GM18505 (cell line): Measurements from ENCODE around the gene XRCC1.
"Not testable (repeated sequence)": the region's sequence is repeated elsewhere in the genome, so short reads cannot be mapped to it uniquely, and the experiment has no call there.

Experiments used
- ATAC-seq: cut with Tn5 transposase; IDR thresholded peaks from one replicate; pipeline ENCODE4 v1.9.1; 2021; ENCODE audit not compliant: unreplicated experiment
- POLR2A ChIP-seq: IDR thresholded peaks from 4 replicates; pipeline ENCODE4 v1.6.1; 2011; ENCODE audit warnings: borderline replicate concordance; ENCODE audit not compliant: insufficient read depth, insufficient read length; ENCODE audit errors: extremely low read depth

Gene XRCC1

DNA sequence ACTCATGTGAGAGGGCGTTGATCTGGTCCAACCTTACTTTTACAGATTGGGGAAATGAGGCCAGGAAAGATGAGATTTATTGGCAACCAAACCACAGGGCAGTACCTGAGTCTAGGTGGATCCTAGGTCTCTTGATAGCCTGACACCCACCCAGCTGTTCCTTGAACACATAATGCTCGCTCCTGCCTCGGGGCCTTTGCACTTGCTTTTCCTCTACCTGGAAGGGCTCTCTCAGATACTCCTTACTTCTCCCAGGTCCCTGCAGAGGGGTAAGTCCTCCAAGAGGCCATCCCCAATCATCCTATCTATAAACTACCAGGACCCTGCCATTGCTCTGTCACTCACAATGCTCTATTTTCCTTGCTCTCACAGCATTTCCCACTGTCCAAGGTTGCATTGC is 34.9 kb downstream of the XRCC1 start:
- no peak for TF ChIP-seq POLR2A
- ATAC-seq, result no peak

DNA sequence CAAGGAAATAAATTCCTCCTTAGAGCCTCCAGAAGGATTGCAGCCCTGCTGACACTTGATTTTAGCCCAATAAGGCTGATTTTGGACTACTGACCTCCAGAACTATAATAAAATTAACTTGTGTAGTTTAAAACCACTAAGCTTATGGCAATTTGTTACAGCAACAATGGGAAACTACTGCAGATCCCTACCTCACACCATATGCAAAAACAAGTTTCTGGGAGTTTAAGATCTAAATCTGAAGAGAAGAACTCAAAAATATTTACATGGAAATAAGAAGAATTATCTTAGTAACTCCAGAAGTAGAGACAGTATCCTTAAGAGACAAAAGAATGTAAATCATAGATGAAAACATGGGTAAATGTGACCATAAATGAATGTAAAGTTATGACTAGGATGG is 36.4 kb downstream of the XRCC1 start:
- TF ChIP-seq POLR2A, result no peak
- ATAC-seq, result no peak

DNA sequence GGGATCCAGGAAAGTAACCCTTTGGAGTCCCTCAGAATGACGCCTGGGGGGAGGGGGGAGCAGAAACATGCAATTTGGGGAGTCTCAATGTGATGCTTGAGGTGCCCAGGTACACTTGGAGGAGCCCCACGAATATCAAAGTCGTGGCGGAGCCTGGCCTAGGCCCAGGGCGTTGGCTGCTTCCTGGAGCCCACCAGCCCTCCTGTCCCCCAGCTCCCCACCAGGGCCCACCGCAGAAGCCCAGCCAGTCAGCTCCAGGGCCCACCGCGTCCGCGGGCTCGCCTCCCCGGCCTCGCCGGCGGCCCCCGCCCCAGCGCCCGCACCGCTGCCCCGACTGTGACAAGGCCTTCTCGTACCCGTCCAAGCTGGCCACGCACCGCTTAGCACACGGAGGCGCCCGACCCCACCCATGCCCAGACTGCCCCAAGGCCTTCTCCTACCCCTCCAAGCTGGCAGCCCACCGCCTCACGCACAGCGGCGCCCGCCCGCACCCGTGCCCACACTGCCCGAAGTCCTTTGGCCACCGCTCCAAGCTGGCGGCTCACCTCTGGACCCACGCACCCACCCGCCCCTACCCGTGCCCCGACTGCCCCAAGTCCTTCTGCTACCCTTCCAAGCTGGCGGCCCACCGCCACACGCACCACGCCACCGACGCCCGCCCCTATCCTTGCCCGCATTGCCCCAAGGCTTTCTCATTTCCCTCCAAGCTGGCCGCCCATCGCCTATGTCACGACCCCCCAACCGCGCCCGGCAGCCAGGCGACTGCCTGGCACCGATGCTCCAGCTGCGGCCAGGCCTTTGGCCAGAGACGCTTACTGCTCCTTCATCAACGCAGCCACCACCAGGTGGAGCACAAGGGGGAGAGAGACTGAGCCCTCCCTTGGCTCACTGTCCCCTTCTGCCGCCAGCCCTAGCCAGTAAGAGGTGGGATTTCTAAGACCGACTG is 40.2 kb downstream of the XRCC1 start:
- no peak for ATAC-seq
- no peak for TF ChIP-seq POLR2A

DNA sequence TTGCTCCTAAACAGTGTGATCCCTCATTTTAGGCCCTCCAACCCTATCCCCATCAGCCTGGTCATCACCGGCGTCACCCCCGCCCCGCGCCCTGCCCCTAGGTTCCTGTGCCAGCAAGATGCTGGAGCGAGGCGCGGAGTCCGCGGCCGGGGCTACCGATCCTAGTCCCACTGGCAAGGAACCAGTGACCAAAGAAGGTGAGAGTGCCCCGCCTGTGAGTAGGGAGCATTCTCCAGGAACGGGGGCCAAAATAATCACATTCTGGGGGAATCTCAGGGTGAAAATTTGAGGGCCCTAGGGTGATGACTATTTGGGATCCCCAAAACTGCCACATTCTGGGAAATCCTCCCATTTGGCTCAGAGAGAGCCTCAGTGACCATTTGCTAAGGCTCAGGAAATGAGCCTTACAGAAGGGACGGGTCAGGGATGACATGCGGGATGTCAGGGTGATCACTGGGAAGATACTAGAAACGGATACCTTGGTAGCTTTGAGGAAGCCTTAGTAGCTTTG is 41.0 kb downstream of the XRCC1 start:
- ATAC-seq, result no peak
- no peak for TF ChIP-seq POLR2A

DNA sequence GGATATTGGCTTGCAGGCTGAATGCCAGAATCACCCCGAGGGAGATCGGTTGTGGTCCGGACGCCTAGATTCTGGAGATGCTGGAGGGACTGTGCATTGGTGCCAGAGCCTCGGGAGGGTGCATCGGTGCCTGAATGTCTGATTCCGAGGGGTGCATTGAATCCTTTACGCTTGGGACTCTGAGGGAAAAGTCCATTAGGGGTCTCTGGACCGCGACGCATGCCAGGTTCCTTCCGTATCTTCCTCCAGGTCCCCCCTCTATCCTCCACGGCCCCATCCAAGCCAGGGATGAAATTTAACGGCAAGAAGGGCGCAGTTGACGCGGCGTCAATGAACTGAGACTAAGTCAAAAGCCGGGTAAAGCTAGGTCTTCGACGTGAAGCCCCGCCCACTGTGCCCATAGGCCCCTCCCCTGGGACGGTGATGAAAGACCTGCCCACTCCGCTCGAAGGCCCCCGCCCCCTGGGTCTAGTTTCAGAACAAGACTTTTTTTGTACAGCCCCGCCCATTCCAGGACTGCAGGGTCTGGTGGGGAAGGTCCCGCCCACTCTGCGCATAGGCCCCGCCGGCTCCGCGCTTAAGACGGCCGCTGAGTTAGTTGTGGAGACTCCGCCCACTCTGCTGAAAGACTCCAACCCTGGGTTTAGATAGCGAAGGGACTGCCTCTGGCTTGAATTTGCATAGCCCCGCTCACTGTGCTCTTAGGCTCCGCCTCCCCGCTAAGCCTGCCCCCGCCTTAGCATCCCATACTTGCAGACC is 41.6 kb downstream of the XRCC1 start:
- TF ChIP-seq POLR2A, result no peak
- peak; percentile 52 for ATAC-seq

DNA sequence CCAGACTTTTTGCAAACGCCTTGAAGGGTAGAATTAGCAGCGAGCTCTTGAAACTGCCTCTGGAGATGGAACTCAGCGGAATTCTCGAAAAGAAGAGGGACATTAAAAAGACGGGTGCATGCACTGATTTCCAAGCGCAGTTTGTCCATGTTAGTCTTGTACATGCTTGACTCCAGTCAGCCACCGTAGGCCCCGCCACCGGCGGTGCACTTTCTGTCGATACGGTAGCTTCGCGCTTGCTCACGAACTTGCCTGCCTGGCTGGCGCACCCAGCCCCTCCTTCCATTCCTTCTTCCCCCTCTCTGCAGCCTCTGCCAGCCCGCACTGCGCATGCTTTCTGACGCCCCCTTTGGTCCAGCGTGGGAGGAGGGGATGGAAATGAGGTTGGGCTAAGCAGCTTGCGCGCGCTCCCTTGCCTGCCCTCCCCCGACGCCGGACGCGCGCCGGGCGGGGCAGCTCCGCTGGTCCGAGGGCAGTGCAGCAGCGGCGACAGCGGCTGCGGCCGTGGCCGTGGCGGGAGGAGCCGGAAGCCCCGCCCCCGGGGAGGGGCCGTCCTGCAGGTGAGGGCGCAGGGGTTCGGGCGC is 42.3 kb downstream of the XRCC1 start, which contains the start of gene ZNF575:
ZNF575 (plus strand) TSS at position 227 of the 584 bp plus-strand sequence. CDS start 1,235 bp downstream, outside the sequence.
- ATAC-seq, result peak; percentile 54
- TF ChIP-seq POLR2A, result peak; percentile 58

DNA sequence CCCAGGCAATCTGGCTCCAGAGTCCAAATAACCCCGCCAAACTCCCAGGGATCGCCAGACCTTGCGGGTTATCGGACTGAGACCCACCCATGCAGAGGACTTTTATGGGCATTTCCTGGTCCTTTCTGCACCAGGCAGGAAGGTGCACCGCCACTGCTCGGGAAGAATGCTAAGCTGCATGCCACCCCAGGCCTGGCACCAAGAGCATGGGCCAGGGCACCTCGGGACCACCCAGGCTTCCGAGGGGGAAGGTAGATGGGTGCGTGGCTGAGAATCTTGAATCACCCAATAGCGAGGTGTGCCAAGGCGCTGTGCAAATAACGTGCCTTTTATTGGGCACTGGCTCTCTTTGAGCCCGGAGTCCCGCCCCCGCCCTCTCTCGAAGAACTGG is 42.8 kb downstream of the XRCC1 start:
- ATAC-seq, result no peak
- TF ChIP-seq POLR2A, result no peak

DNA sequence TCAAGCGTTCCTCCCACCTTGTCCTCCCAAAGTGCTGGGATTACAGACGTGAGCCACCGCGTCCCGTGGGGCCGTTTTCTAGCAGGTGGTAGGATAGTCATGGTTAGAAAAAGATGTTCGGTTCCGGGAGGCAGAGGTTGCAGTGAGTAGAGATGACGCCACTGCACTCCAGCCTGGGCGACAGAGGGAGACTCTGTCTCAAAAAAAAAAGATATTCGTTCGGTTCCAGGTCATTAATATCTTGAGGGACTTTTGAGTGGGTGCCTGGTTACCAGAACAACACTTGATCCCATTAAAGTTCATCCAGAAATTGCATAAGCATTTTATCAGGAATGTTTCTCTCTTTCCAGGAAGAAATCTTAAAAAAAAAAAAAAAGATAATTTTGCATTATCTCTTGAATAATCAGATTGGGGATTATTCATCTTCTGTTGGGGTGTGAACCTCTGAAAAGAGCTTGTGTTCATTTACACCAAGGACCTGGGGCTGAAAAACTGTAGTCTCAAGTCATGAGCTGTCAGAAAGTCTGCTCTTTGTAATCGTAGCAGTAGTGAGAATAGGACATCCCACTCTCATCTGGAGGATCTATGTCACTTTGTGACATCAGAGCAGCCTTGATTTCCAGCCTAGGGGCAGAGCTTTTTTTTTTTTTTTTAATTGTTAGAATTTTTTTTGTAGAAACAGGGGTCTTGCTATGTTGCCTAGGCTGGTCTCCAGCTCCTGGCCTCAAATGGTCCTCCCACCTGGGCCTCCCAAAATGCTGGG is 47.3 kb downstream of the XRCC1 start:
- no peak for ATAC-seq
- no peak for TF ChIP-seq POLR2A

DNA sequence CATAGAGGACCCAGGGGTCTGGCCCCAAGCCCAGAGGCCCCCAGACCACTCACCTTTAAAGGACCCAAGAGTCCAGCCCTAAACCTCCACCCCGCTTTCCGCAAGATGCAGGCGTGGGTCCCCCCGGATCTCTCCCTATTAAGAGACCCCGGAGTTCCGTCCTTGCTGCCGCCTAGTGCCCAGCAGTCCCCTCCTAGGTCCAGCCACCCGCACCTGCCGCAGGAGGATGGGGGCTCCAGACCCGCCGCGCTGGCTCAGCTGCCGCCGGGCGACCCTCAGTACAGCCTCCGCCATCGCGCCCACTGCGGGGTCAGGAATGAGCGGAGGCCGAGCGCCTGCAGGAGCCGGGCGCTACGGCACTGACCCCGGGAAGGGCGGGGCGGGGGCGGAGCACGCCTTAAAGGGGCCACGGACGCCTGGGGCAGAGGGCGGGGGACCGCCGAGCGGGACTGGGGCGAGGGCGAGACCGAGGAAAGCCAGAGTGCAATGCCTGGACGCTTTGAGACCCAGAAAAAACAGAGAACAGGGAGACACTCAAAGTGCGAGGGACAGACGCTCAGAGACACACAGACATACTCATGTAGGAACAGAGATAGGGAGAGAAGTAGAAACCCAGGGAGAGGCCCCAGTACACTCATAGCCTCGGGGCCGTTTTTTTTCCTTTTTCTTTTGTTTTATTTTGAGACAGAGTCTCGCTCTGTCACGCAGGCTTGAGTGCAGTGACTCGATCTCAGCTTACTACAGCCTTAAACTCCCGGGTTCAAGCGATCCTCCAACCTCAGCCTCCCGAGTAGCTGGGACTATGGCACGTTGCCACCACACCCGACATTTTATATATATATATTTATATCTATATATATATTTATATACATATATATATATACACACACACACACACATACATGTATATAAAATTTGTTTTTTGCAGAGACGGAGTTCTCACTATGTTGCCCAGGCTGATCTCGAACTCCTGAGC is 48.2 kb downstream of the XRCC1 start, which contains the start of gene ETHE1:
ETHE1 (minus strand) TSS at position 318 of the 976 bp plus-strand sequence; CDS start at position 294, 24 bp downstream.
- TF ChIP-seq POLR2A, result peak; percentile 88
- peak; percentile 71 for ATAC-seq

DNA sequence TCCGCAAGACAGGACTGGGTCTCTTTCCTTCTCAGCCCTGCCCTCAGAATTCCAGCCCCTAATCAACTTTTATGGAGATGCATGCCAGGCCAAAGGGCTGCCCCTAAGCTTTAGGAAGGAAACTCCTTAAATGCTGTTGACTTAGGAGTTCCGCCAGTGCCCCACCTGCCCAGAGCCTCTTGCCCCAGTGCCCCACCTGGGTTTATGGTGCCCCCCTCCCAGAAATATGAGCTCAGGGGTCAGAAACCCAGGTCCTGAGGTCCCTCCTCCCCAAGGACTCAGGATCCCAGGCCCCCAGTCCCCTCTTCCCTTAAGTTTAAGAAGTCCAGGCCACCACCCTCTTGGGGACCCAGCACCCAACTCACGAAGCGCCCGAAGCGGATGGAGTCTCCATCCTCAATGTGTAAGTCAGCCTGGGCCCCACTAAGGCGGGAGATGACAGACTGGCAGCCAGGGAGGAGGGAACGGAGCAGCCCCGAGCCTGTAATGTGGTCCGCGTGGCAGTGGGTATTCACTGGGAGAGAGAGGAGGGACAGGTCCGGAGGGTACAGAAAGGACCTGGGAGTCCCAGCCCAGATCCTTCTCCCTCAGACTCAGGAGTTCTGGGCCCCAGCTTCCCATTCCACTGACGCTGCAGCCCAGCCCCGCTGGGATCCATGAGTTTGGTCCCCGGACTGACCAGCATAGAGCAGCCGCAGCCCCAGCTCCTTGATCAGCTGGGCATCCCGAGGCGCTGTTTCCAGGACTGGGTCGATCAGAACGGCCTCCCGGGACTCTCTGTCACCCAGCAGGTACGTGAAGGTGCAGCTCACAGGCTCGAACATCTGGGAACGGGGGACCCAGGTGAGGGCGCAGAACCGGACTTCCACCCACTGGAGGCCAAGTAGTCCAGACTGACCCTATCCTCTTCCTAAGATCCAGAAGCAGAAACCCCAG is 49.2 kb downstream of the XRCC1 start:
- ATAC-seq, result no peak
- TF ChIP-seq POLR2A, result no peak

DNA sequence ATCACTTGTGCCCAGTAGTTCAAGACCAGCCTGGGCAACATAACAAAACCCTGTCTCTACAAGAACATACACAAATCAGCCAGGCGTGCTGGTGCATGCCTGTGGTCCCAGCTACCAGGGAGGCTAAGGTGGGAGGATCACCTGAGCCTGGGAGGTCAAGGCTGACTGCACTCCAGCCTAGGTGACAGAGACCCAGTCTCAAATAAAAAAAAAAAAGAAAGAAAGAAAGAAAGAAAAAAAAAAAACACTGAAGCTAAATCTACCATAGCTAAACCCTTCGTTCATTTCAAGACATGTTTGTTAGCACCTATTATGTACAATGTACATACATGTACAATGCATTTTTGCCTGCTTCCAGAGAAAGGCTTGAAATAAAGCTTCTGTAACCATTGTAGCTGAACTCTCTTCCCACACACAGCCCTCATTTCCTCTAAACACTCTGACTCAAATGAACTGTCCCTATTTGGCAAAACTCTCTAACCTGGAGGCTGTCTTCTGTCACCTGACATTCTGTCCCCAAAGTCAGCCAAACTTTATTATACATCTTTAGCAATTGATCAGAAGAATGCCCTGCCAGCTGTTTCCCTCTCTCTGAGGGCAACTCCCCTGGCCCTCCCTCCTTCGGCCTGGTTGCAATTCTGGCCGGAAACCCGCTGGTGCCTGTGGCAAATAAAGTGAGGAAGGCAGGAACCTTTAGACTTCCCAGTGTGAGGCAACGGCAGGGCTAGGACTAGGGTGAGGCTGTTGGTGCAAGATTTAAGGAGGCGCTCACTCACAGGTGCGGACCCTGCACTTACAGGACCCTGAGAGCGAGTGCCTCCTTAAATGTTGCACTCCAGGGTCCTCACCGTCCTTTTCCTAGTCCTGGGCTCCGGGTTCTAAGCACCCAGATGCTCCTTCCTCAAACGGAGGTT is 50.1 kb downstream of the XRCC1 start:
- no peak for ATAC-seq
- no peak for TF ChIP-seq POLR2A

DNA sequence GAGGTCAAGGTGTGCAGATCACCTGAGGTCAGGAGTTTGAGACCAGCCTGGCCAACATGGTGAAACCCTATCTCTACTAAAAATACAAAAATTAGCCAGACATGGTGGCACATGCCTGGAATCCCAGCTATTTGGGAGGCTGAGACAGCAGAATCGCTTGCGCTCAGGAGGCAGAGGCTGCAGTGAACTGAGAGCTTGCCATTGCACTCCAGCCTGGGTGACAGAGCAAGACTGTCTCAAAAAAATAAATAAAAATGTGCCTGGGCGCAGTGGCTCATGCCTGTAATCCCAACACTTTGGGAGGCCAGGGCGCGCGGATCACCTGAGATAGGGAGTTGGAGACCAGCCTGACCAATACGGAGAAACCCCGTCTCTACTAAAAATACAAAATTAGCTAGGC is 51.6 kb downstream of the XRCC1 start:
- not testable (repeated sequence) for ATAC-seq
